ENCODE results near the gene BCAP29. TPM values are rescaled to one million over a fixed set of nuclear protein-coding genes. Genes with fewer than 3 reads are reported as not detected.

BCAP29 gene
- total and polyA plus RNA-seq, 8 donors = 15.2 to 27.6 (median 19.5) TPM

GRCh38 chr7:107641676-107642075, 61.6 kb downstream of the BCAP29 start:
- TF ChIP-seq CTCF (IDR thresholded peaks at IDR 0.05) = no peak
- WGBS, 2 donors = 85 to 90% methylated on average over 1 of the region's 1 CpG
- DNase-seq = no peak

DNA sequence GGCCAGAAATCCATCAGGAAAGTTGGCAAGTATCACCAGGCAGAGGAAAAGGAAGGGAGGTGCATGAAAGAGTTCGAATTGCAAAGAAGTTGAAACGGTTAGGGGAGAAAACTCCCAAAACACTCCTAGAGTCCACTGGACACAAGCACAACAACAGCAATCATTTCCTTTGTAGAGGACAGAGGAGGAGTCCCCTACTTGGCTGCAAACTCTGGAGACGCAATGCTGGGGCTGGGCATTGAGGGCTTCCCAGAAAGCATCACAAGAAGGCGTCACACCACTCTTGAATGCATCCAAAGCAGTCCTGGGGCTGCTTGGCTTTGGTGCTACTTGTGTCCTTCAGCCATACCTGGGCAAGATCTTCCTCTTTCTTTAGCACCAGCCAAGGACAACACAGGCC, 62.5 kb downstream of the BCAP29 start:
- ATAC-seq (no peak), DNase-seq (no peak), FAIRE-seq (no peak)
- no peak for TF ChIP-seq CTCF (IDR thresholded peaks at IDR 0.05)
- no peak overlapping the region for H3K27ac ChIP-seq
- H3K36me3 ChIP-seq = no peaks in the 10 kb centered on the region
- no peaks in the 10 kb centered on the region for H3K9me3 ChIP-seq
- H3K27me3 ChIP-seq = no peaks in the 10 kb centered on the region
- WGBS, 2 donors = 76 to 84% methylated on average over 4 of the region's 4 CpGs
- intact Hi-C loops (cut with DNase I) = no loop called here
- no peaks in the 10 kb centered on the region for H3K4me1 ChIP-seq
- H3K4me3 ChIP-seq = no peak overlapping the region

More at GRCh38 chr7:107641676-107642075, 61.6 kb downstream of the BCAP29 start:
- no peaks in the 10 kb centered on the region for H3K4me1 ChIP-seq
- no peaks in the 10 kb centered on the region for H3K36me3 ChIP-seq
- intact Hi-C loops (cut with DNase I) = no loop called here
- ATAC-seq (no peak), FAIRE-seq (no peak)
- no peak overlapping the region for H3K4me3 ChIP-seq
- no peaks in the 10 kb centered on the region for H3K9me3 ChIP-seq
- no peak overlapping the region for H3K27ac ChIP-seq
- H3K27me3 ChIP-seq = no peaks in the 10 kb centered on the region

- no peak overlapping the region for H3K27ac ChIP-seq
- no peaks in the 10 kb centered on the region for H3K9me3 ChIP-seq
- FAIRE-seq = no peak
- intact Hi-C loops (cut with DNase I) = no loop called here
- no peak for ATAC-seq
- no peak overlapping the region for H3K4me3 ChIP-seq
- no peak for DNase-seq
- 68 to 72% methylated on average over 1 of the region's 1 CpG for WGBS, 2 donors
- H3K4me1 ChIP-seq = no peaks in the 10 kb centered on the region
- no peaks in the 10 kb centered on the region for H3K36me3 ChIP-seq
- TF ChIP-seq CTCF (IDR thresholded peaks at IDR 0.05) = no peak
- H3K27me3 ChIP-seq = no peaks in the 10 kb centered on the region
These were observed 63.4 kb downstream of the BCAP29 start for GRCh38 chr7:107643407-107643806.

DNA sequence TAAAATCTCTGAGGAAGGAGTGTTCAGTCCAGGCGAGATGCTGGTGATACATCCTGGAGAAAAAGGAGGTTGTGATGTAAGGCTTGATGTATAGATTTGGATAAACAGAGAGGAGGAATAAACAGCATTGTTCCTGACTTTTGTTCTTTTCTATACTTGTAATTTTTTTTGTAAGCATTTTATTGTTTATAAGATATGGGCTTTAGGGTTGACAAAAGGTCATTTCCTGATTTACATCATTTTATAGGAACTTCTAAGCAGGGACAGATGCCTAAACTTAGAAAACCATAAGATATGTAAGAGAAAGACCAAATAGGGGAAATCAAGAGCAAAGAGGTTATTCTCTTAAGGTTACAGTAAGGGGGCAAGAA, 63.9 kb downstream of the BCAP29 start:
- Histone ChIP-seq H3K4me3 (no peak overlapping the region), H3K9me3 (no peaks in the 10 kb centered on the region), H3K27ac (no peak overlapping the region), H3K4me1 (no peaks in the 10 kb centered on the region), H3K36me3 (no peaks in the 10 kb centered on the region), H3K27me3 (no peaks in the 10 kb centered on the region)
- intact Hi-C loops (cut with DNase I) = no loop called here
- no peak for FAIRE-seq
- 84 to 92% methylated on average over 1 of the region's 1 CpG for WGBS, 2 donors
- no peak for TF ChIP-seq CTCF (IDR thresholded peaks at IDR 0.05)
- no peak for DNase-seq
- ATAC-seq = no peak

DNA sequence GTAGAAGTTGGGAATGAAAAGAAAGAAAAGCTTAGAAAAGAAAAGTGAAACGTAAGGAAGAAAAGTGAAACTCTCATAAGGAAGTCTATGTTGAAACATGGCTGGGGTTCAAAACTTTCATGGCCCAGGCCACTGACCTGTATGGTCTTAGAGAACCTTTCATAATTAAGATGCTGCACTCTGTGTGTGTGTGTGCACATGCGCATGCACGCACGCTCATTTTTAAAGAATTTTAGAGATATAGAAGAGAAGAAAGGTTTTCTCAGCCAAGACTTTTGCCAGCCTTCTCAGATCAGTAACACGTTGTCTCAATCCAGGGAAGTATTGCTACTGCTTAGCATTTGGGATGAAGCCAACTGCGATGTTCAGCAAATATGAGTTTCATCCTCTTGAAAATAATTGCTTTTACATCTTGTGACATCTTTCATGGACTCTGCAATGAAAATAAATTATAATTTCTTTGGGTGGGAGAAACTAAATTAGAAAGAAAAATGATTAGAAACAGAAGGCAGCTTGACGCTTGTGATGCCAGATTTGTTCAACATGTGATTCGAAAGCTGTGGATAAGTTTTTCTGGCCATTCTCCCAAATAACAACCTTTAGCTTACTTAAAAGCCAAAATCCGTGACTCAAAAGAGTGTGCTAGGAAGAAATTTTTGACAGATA, 64.4 kb downstream of the BCAP29 start:
- intact Hi-C loops (cut with DNase I) = no loop called here
- FAIRE-seq (no peak), DNase-seq (no peak), ATAC-seq (no peak)
- Histone ChIP-seq H3K27me3 (no peaks in the 10 kb centered on the region), H3K27ac (no peak overlapping the region), H3K4me1 (no peaks in the 10 kb centered on the region), H3K9me3 (no peaks in the 10 kb centered on the region), H3K36me3 (no peaks in the 10 kb centered on the region), H3K4me3 (no peak overlapping the region)
- 74 to 75% methylated on average over 9 of the region's 9 CpGs for WGBS, 2 donors
- no peak for TF ChIP-seq CTCF (IDR thresholded peaks at IDR 0.05)

Data from pancreas (tissue), 10 donors.